NCI-H1436 treated with DMSO at 0.1 percent for 48 hours (cell line): ENCODE results near the gene HDAC9.

Experiments used
- DNase-seq: peaks from one replicate; lab custom pipeline; 2025; lab: John Stamatoyannopoulos, UW

Gene HDAC9

DNA sequence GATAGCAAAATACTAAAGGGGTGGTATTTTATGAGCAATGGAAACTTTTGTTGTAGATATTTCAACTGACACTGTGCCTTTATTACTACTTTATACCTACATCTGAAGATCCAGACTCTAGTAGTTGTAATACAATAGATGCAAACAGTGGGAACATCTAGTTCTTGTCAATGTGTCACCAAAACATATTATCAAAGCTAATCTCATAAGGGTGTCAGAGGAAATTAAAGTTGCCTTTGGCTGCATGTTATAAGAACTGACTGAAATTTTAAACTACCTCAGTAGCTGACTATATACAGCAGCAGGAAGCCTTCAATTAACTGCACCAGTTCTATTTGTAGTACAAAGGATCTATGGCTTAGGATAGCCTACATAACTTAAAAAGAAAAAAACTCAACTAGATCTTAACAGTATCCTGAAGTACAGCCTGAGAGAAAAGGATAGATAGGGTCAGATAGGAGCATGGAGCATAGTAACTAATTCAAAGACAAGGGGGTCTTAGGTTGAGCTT lies 30.9 kb downstream of the HDAC9 start:
- DNase-seq: no peak

DNA sequence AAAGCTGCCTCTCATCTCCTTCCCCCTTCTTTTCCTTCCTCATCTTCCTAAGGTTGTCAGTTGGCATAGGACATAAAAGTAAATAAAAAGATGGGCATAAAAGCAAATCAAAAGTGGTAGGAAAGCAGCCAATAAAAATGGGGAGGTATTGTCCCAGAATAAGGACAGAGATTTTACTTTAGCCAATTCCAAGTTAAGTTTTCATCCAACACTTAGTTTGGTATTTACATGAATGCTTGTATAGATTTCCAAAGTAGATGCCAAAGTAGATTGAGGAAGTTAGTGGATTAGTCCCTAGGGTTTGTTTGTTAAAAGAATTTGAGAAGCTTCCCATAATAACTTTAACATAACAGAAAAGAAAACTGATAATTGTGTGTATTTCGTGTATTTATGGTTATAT lies 33.7 kb downstream of the HDAC9 start:
- no peak for DNase-seq

DNA sequence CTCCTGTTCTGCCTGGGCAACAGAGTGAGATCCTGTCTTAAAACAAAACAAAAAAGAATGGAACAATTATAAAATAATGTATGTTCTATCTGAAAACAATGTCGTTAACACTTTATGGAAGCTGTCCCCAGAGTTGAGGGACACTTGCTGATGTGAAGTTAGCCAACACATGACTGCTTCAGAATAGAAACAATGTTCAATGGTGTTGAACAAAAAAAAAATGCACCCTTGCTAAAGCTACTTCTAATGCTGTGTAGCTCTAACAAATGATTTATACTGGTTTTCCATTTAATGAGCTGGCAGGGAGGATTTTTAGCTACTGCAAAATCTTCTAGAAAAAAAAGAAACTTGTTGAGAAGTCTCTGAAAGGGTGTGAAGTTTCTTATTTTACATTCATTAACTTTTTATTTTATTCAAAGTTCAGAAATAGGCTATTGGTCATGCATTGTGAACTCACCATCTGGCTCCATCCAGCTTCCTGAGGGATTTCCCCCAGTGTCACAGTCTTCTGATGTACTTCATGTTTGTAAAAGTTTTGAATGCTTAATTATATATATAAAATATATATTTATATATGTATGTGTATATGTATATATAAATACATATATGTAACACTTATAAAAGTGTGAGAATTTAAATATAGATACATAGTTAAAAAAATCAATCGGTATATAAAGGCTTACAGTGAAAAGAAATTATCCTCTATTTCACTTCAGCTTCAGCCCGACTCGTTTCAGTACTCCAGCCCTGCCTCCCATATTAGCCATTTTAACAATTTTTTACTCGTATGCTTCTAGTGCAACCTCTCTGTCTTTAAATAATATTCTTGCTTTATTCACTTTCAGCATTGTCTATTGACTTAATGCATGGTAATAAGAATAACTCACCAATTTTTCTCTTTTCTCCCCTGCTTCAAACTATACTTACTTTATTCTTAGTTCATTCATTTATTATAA lies 35.0 kb downstream of the HDAC9 start:
- DNase-seq: no peak

DNA sequence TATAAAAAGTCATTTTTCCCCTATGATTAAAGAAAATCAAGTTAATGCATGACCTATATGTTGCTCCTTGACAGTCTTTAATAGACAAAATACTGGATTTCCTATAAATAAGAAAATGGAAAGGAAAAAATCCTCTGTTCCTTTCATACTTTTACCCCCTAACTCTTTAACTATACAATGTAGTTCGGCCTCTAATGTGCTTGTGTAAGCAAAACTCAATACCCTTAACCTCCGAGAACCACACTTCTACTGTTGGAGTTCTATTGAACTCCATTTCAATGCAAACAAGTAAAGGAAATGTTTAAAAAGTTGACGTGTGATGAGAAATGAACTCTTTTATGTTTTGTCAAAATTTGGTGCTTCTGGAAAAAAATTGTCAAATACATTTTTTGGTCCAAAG lies 36.0 kb downstream of the HDAC9 start:
- DNase-seq: no peak

DNA sequence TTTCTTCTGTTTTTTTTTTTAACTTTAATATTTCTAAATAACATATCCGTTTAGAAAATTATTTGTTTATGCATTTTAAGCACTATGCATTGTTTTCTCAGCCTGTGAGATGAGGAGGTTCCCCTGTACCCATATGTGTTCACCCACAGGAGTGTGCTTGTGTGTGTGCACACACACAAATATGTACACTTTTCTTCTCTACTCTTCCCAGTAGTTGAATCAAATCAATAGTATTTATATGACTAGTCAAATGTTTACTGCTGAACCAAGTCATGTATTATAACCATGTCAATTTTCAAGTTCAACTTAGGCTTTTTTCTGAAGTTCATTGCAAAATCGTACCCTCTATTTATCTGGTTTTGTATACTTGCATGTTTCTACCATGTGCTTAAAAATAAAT lies 37.3 kb downstream of the HDAC9 start:
- DNase-seq: no peak

DNA sequence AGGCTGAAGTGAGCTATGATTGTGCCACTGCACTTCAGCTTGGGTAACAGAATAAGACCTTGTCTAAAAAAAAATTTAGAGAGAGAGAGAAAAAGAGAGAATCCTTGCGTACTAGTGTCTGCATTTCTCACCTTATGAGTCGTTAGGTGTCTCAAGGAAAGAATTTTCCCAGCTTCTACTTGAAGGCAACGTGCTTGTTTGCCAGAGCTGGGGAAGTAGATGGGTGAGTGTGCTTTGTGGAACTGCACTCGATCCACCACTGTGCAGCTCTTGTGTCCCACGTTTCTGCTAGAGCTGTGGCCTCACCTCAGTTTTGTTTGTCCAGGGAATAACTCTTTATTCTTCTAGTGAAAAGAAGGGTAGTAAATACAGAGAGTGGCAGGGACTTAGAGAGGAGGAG lies 38.9 kb downstream of the HDAC9 start:
- DNase-seq: no peak

DNA sequence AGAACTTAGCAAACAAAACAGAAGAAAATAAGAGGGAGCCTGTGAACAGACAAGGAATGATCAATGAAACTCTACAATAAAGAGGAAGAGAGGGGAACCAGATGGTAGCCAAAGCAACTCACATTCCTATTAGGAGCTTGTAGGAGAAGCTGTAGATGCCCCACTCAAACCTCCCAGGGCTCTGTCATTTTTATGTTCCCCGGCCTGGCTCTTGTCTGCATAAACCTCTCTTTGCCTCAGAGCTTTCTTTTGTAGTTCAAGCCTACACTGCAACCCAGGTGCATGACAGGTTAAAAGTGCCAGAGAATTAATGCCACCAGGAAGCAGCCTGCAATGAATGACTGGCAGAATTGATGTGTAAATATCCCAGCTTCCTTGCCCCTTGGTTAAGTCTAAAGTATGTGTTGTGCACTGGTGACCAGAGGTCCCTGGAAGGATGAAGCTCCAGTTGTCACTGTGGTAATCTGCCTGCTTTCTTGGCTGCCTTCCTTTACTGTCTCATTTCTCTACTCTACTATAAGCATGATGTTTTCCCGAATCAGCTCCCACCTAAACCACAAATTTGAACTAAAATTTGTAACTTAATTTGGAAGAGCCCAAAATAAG lies 40.4 kb downstream of the HDAC9 start:
- no peak for DNase-seq

DNA sequence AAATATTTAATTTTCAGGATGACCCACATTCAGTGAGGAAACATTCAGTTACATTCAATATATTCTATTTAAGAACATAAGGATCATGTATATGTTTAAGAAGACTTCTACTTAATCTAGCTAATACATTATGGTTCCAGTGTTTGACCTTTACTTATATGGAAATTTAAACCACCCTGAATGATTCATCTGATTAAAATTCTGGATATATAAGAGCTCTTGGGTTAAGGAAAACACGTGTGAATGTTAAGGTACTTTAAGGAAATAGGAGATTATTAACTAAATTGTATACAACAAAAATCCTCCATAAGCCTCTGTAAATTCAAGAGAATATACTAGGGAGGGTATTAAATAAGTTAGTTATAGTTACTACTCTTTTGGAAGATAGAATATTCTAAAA lies 40.9 kb downstream of the HDAC9 start:
- DNase-seq: no peak

DNA sequence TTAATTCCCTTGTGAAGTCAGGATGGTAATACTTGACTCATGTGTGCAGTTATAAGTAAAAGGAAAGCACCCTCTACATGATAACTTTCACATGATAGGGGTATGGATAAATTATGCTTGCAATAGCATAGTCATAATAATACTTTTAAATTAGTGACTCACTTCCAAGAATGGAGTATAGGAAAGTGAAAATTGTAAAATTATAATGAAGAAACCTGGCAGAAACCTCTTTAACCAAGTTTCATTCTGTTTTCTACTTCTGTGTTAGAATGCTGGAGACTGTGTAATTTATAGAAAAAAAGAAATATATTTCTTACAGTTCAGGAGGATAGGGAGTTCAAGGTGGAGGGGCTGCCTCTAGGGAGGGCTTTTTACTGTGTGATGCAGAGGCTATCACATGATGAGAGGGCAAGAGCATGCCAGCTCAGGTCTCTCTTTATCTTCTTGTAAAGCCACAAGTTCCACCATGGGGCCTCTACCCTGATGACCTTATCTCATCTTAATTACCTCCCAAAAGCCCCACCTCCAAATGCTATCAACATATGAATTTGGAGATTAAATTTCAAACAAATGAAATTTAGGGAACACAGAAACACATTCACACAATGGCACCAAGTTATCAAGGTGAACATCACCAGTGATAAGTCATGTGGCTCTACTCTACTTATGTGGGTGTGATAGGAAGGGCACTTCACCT lies 43.2 kb downstream of the HDAC9 start:
- DNase-seq: no peak

DNA sequence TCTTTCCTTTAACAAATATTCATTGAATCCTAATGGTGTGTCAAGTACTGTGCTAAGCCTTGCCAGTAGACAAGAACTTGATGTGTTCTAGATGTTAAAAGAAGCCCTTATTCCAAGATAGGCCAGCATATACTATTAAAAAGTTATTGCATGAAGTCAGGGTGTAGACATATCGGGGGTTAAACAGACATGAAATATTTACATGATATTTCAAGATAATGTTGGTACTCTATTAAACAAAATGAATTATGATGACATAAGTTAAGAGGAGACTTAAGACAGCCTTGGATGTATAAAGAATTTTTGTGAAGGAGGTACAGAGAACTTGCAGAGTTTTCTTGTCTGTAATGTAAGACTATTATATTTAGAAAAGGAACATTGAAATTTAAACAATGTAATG lies 44.8 kb downstream of the HDAC9 start:
- DNase-seq: no peak

DNA sequence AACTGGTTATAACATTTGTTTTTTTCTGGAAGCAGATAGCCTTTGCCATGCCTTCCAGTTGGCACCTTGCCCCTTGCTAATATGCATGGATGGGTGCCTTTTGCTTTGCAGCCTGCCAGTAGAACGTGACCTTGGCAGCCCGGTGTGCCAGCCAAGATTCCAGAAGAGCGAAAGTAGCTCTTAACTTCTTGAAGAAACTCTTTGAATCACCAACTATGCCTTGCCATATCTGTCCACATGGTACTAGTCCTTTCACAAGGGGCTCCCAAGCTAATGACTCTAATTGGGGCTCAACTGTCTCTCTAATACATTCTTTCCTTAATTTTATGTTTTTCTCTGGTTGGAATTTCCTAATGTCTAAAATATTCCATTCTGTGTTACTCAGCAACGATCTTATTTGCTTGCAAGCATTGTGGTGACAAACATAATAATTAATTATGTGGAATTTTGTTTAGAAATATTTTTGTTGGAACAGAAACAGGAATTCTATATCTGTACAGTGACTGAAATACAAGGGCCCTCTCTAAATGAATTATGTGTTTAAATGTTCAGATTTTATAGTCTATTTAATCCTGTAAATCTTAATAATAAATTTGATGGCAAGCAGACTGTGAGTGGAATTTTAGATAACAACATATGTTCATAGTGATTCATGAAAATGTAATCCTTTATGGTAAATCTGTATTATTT lies 45.8 kb downstream of the HDAC9 start:
- DNase-seq: no peak

DNA sequence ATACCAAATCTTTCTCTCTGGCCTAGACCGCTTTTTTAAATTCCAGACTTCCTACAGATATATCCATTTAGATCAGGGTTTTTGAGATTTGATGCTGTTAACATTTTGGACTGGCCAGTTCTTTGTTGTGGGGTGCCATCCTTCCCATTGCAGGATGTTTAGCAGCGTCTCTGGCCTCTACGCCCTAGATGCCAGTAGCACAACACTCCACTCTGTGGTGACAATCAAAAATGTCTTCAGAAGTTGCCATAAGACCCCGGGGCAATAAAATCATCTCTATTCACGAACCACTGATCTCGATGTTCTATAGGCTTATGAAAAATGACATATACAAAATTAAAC lies 46.3 kb downstream of the HDAC9 start:
- no peak for DNase-seq

DNA sequence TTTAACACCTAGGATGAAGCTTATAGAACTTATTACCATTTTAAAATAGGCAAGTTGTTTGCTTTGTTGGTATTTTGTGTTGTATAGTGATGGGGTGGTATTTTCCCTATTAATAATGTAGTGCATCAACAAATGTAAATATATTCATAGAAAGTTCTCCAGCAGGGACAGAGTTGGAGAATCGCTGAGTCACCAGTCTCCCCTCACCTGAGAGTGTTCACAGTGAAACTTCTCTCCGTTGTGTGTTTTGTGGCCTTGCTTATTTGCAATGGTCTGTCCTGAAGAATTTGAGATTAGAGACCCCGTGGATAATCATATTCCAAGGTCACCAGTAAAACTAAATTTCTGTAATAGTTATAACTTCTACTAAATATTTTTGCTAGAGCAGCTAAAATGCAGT lies 51.0 kb downstream of the HDAC9 start:
- DNase-seq: no peak

DNA sequence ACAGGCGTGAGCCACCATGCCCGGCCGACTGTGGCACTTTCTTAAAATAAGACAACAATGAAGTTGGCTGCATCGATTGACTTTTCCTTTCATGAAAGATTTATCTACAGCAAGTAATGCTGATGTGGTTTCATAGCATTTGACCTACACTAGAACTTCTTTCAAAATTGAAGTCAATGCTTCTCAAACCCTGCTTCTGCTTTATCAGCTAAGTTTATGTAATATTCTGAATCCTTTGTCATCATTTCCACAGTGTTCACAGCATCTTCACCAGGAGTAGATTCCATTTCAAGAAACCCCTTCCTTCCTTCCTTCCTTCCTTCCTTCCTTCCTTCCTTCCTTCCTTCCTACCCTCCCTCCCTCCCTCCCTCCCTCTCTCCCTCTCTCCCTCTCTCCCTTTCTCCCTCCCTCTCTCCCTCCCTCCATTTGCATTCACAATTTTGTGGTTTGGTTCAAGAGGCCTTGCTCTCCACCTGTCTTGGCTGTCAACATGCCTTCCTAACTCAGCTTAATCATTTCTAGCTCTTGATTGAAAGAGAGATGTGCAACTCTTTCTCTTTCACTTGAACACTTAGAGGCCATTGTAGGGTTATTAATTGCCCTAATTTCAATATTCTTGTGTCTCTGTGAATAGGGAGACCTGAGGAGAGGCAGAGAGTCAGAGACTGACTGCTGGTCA lies 52.1 kb downstream of the HDAC9 start:
- no peak for DNase-seq

DNA sequence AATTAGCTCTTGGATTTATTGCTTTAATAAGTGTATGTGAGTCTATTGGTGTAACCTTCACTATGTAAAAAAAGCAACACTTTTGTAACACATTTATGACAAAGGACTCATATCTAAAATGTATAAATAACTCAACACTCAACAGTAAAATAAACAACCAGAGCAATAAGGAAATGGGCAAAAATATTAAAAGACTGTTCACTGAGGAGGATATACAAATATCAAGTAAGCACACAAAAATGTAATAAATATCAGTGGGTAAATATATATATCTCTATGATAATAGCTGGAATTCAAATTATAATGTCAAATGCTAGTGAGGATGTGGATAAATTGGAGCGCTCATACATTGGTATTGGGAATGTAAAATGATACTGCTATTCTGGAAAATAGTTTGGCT lies 53.0 kb downstream of the HDAC9 start:
- DNase-seq: no peak

DNA sequence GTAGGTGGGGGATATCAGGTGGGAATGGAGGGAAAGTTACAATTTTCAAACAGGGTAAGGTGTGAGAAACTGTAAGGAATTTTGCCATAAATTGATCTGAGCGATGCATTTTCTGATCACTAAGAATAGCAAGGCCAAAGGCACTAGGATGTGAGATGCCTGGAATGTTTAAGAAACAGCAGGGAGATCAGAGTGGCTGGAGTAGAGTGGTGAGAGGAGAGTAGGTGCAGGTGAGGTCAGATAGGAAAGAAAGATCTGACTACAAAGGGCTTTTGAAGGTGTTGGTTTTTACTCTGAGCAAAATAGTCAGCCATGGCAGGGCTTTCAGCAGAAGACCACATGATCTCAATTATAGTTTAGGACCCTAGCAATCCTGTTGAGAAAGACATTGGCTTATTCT lies 55.0 kb downstream of the HDAC9 start:
- no peak for DNase-seq

DNA sequence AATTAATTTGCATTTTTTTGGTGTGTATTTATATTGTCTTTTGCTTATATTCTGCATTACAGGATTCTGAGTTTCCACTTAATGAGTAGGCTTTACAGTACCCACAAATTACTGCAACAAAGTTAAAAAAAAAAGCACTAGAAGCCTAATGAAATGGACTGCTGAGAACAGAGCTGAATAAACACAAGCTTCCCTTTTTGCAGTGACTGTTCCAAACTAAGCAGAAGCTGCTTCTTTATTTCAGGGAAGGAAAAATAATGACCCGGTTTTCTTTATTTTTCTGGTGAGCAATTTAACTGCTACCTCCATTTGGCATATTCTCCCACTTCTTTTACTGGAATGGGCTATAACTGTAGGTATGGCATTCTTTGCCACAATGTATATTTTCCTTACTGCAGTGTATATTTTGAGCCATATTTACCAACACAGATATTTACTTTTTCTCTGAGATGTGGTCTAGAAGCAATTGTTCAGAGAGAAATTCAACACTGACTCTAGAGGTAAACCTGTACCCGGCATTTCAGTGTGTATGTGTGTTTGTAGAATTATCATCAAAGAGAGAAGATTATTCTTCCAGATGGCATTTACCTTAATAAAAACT lies 56.9 kb downstream of the HDAC9 start:
- DNase-seq: no peak

DNA sequence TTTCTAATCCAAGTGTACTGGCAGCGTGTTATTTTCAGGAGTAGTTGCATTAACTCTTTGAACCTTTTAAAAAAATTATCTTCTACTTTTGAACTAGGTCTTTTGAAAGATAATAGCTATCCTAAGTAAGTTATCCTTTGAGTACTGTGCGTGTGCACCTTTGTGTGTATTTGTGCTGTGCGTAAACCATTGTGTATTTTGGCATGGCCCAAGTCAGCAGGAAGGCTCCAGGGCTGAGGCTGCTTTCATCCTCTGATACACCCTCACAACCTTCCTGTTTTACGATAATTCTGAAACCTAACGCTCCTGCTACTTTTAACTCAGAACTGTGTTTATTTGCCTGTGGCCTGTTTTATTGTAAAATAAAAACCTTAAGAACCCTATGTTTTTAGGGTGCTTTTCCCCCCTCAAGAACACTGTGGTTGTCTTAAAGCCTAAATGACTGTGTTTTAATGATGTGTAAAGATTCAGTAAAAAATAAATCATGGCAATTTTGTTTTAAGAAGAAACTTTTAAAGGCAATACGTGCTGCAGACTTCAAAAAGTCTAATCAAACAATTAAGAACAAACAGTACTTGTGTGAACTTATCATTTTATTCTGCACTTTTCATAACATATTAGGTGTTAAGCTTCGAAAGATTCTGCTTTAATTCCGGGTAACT lies 57.5 kb downstream of the HDAC9 start:
- DNase-seq: no peak

DNA sequence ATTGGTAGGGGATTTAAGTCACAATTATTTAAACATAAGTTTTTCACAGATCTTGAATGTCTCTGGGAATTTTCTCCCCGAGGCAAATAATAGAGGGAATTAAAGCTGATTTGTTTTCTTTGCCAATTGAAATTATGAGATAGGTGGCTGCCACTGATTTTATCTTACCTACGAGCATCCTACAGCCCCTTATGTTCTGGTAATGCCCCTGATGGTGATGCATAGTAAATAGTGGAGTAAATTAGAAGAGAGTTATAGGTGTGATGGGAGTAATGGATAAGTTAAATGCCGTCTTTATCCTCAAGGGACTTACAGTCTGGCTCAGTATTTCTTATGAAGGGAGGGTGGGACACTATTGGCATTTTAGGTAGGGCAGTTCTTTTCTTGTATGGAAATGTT lies 58.1 kb downstream of the HDAC9 start:
- DNase-seq: no peak

DNA sequence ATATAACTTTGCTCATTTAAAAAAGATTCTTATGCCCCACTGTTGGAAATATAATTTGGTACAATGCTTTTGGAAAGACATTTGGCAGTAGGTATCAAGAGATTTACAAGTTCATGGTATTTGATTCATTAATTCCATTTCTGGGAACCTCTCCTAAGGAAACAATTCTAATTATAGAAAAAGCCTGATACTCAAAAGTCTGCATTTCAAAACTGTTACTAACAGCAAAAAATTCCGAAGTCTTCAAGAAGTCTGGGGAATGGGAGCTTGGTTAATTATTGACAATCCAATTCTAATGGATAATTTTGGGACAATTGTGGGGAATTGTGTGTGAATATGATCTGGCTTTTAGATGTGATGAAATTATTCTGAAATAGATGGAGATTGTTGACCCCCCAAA lies 59.6 kb downstream of the HDAC9 start:
- no peak for DNase-seq

DNA sequence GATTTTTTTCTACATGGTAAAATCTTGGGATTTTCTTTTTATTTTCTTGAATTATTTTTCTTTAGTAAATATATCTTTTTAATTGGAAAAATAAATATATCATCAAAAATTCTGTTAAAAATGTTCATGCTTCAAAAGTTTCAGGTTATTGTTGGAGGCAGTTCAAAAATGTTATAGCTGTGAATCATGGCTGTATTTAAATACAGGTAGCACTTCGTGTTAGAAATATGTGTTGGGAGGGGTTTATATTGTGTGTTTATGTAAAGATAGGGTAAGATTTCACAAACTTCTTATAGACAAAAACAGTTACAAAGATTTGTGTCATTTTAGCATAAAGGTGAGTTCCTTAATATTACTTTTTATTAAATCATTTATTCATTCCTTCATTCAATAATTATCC lies 60.4 kb downstream of the HDAC9 start:
- DNase-seq: no peak
